ENCODE results near the gene TRAF6. TPM values are rescaled to one million over a fixed set of nuclear protein-coding genes. Genes with fewer than 3 reads are reported as not detected.
A peak's percentile ranks its signal among the peaks of the same experiment; 100 is the strongest.

Gene TRAF6
- total RNA-seq, 1 donor from 2014 or later = 9.0 TPM

DNA sequence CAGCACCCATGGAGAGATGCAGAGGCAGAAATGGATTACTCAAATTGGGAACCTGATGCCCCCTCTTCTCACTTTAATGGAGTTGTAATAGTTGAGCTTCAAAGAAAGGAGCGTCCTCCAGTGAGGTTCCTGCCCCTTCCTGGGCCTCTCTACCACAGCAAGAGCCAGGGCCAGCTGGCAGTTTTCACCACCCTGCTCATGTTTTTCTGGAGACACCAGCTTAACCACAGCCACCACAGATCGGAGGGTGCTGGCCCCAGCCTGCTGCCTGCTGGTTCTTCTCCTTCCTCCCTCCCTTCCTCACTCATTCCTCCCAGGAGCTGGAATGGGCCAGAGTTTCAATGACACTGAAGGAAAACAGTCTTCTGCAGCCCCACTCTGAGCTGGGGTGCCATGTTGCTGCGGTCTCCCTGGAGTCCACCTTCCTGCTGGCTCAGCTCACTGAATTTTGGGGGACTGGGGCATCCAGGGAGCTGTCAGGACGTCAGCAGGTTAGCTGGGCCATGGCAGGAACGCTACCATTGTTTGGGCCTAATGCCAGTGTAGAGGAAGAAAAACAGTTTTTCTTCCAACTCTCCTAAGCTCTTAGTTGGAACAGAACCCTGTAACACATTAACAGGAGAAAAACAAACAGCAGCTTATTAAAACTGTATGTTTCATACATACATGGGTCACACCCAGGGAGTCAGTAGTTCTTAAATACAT lies 57.7 kb downstream of the TRAF6 start:
- no peaks in the 10 kb centered on the region for H3K9me3 Mint-ChIP-seq
- H3K4me1 Mint-ChIP-seq (ENCODE audit: low read depth) = peaks cover 55% of the 10 kb centered on the region
- peaks cover 6% of the 10 kb centered on the region for H3K27me3 Mint-ChIP-seq (ENCODE audit: low read depth)
- intact Hi-C loops (cut with micrococcal nuclease) = loop anchor here (1.0 to 2.0 kb wide), 2 partner anchors 31 to 78 kb away; no protein-coding TSS in a partner anchor
- peak overlapping the region; percentile 70 for H3K27ac Mint-ChIP-seq
- no peak for DNase-seq (ENCODE audit: low spot score)
- peaks cover 37% of the 10 kb centered on the region for H3K36me3 Mint-ChIP-seq (ENCODE audit: low read depth)
- peak overlapping the region; percentile 53 for H3K4me3 Mint-ChIP-seq (ENCODE audit: low read depth)

DNA sequence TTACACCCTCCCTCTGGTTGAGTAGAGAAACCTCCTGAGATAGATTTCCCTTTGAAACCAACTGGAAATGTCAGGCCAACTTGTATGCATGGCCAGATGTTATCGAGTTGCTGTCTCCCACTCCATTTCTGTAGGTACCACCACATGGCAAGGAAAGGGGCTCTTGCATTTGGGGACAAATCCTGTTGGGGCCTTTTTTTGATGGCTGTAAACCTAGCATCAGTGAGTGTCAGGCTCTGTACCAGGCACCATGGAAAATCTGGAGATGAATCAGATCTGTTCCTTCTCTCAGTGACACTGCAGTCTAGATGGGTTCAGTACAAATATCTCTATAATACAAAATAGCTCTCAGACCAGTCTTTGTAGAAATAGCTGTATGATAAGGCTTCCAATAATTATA lies 58.4 kb downstream of the TRAF6 start:
- intact Hi-C loops (cut with micrococcal nuclease) = loop anchor here (1.0 to 2.0 kb wide), 2 partner anchors 30 to 77 kb away; no protein-coding TSS in a partner anchor
- Mint-ChIP-seq H3K36me3 (ENCODE audit: low read depth) (peaks cover 37% of the 10 kb centered on the region), H3K27ac (peak overlapping the region; percentile 57), H3K4me1 (ENCODE audit: low read depth) (peaks cover 55% of the 10 kb centered on the region), H3K9me3 (no peaks in the 10 kb centered on the region), H3K4me3 (ENCODE audit: low read depth) (no peak overlapping the region), H3K27me3 (ENCODE audit: low read depth) (peaks cover 9% of the 10 kb centered on the region)
- no peak for DNase-seq (ENCODE audit: low spot score)

DNA sequence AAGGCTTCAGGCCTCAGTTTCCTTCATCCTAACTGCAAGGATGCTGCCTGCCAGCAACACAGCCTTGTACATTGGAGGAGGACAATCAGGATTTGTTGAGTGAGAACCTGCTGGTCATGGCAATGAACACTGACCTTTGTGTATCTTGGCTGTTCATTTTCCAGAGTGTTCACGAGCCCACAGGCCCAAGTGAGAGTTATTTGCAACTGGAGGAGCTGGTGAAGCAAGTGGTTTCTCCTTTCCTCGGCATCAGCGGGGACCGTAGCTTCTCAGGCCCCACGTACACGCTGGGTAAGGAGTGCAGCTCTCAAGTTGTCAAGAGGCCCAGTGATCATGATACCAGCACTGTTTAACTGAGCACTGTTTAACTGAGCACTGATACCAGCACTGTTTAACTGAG lies 59.0 kb downstream of the TRAF6 start:
- Mint-ChIP-seq H3K27me3 (ENCODE audit: low read depth) (peaks cover 11% of the 10 kb centered on the region), H3K4me3 (ENCODE audit: low read depth) (no peak overlapping the region), H3K36me3 (ENCODE audit: low read depth) (peaks cover 37% of the 10 kb centered on the region), H3K27ac (no peak overlapping the region), H3K4me1 (ENCODE audit: low read depth) (peaks cover 51% of the 10 kb centered on the region), H3K9me3 (no peaks in the 10 kb centered on the region)
- no peak for DNase-seq (ENCODE audit: low spot score)
- intact Hi-C loops (cut with micrococcal nuclease) = no loop called here

DNA sequence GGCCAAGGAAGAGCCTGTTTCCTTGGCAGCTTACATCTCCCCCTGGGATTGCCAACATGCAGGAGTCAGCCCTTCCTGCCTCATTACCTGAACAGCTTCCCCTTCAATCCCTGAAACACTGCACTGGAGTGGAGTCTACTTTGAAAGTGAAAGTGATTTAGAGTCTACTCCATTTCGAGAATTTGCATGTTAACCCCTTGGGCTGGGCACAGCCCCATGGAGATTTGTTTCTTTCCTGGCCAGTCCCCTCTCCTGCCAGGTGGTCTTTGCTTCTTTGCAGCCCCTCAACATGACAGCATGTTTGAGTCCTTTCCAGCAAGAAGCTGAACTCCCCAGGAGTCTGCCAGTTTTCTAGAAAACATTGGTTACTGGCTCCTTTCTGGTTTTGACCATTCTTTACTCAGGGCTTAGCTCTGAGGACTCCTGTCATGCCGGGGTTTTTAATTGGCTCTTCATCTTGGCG lies 59.9 kb downstream of the TRAF6 start:
- Mint-ChIP-seq H3K4me1 (ENCODE audit: low read depth) (peaks cover 48% of the 10 kb centered on the region), H3K9me3 (no peaks in the 10 kb centered on the region), H3K27ac (no peak overlapping the region), H3K4me3 (ENCODE audit: low read depth) (no peak overlapping the region), H3K36me3 (ENCODE audit: low read depth) (peaks cover 37% of the 10 kb centered on the region), H3K27me3 (ENCODE audit: low read depth) (peaks cover 19% of the 10 kb centered on the region)
- no peak for DNase-seq (ENCODE audit: low spot score)
- intact Hi-C loops (cut with micrococcal nuclease) = no loop called here

DNA sequence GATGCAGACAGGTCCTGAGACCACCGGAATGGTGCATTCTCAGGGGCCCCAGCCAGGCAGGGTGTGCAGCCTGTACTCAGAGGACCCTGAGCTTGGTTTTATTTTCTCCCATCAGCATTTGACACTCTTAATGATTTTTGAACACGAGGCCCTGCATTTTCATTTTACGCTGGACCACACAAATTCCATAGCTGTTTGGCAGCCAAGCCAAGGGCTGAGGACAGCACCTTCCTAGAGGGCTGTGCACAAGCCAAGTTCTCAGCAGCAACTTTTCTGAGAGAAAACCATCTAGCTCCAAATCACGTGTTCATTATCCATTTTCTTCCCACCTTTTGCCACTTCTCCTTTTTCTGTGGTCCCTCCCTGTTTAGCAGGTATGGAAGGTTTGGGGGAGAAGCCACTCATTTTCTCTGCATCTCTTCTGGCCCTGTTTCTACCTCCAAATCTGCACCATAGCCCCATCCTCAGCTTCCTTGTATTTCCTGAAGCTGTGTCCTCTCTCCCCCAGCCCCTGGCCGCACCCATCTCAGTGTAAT lies 60.4 kb downstream of the TRAF6 start:
- intact Hi-C loops (cut with micrococcal nuclease) = no loop called here
- Mint-ChIP-seq H3K9me3 (no peaks in the 10 kb centered on the region), H3K4me1 (ENCODE audit: low read depth) (peaks cover 46% of the 10 kb centered on the region), H3K4me3 (ENCODE audit: low read depth) (no peak overlapping the region), H3K27ac (no peak overlapping the region), H3K27me3 (ENCODE audit: low read depth) (peaks cover 19% of the 10 kb centered on the region), H3K36me3 (ENCODE audit: low read depth) (peaks cover 37% of the 10 kb centered on the region)
- no peak for DNase-seq (ENCODE audit: low spot score)

DNA sequence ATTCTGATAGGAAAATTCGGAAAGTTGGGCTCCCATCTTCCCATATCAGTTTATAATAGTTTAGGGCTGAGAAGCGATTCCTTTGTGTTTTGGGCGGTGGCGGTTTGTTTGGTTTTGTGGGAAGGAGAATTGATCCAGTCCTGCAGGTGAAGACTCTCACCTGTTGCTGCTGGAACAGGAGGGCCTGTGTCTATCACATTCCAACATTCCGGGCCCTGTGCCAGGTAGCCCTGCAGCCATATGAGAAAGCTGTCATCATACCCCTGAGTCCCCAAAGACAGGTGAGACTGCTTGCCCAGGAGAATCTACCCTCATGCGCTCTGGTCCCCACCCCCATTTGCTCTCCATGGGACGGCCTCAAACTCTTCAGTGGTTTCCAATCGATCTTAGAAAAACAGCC lies 62.1 kb downstream of the TRAF6 start:
- H3K9me3 Mint-ChIP-seq = no peaks in the 10 kb centered on the region
- no peak for DNase-seq (ENCODE audit: low spot score)
- intact Hi-C loops (cut with micrococcal nuclease) = no loop called here
- H3K4me1 Mint-ChIP-seq (ENCODE audit: low read depth) = peaks cover 34% of the 10 kb centered on the region
- no peak overlapping the region for H3K27ac Mint-ChIP-seq
- peaks cover 35% of the 10 kb centered on the region for H3K36me3 Mint-ChIP-seq (ENCODE audit: low read depth)
- no peak overlapping the region for H3K4me3 Mint-ChIP-seq (ENCODE audit: low read depth)
- H3K27me3 Mint-ChIP-seq (ENCODE audit: low read depth) = peaks cover 26% of the 10 kb centered on the region

DNA sequence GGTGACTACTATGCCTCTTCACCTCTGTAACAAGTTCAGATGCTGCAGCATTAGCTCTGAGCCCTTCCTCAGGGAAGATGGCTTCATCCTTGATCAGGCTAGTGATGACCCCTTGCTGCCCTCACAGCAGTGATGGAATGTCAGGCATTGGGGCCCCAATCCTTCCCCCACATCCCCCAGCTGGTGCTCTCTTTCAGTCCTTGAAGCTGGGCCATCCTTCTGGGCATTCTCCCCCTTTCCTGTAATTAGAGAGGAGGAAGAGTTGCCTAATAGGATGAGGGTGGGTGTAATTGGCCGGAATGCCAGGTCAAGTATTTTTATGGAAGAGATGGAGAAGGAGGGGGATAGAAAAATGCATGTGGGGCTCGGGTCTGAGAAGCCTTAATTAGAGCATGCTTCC lies 62.6 kb downstream of the TRAF6 start:
- Mint-ChIP-seq H3K36me3 (ENCODE audit: low read depth) (peaks cover 38% of the 10 kb centered on the region), H3K4me1 (ENCODE audit: low read depth) (peaks cover 32% of the 10 kb centered on the region), H3K27ac (no peak overlapping the region), H3K4me3 (ENCODE audit: low read depth) (no peak overlapping the region), H3K27me3 (ENCODE audit: low read depth) (peaks cover 26% of the 10 kb centered on the region), H3K9me3 (no peaks in the 10 kb centered on the region)
- no peak for DNase-seq (ENCODE audit: low spot score)
- intact Hi-C loops (cut with micrococcal nuclease) = no loop called here

DNA sequence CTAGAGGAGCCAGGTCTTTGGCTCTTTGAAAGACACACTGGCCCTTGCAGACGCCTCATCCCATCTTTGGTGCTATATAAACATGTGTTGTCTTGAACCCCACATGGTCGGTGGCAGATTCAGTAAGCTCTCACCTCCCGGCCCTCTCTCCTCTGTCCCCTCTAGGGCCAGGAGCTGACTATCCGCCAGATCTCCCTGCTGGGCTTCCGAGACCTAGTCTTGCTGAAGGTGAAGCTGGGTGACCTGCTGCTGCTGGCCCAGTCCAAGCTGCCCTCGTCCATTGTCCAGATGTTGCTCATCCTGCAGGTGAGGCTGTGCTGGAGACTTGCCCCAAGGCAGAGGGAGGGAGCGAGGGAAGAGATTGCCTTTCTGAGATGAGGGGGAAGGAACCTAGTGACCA lies 63.9 kb downstream of the TRAF6 start:
- H3K36me3 Mint-ChIP-seq (ENCODE audit: low read depth) = peaks cover 31% of the 10 kb centered on the region
- H3K4me1 Mint-ChIP-seq (ENCODE audit: low read depth) = peaks cover 26% of the 10 kb centered on the region
- peaks cover 26% of the 10 kb centered on the region for H3K27me3 Mint-ChIP-seq (ENCODE audit: low read depth)
- DNase-seq (ENCODE audit: low spot score) = no peak
- H3K27ac Mint-ChIP-seq = no peak overlapping the region
- no peaks in the 10 kb centered on the region for H3K9me3 Mint-ChIP-seq
- intact Hi-C loops (cut with micrococcal nuclease) = no loop called here
- no peak overlapping the region for H3K4me3 Mint-ChIP-seq (ENCODE audit: low read depth)

DNA sequence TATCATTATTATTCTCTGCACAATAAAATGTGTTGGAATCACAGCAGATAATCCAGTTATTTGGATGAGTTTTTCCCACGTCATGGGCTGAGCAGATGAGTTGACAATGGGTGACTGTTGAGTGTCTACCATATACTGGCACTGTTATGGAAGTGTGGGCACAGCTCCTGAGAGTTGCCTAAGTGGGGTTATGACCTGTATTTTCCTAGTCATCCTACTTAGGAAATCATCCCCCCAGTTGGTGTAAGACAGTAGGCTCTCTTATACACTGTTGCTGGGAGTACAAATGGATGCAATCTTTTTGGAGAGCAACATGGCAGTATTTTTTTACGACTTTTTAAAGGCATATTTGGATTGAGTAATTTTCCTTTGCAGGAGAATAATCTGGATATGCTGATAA lies 66.4 kb downstream of the TRAF6 start:
- Mint-ChIP-seq H3K27me3 (ENCODE audit: low read depth) (peaks cover 23% of the 10 kb centered on the region), H3K36me3 (ENCODE audit: low read depth) (peaks cover 24% of the 10 kb centered on the region)

DNA sequence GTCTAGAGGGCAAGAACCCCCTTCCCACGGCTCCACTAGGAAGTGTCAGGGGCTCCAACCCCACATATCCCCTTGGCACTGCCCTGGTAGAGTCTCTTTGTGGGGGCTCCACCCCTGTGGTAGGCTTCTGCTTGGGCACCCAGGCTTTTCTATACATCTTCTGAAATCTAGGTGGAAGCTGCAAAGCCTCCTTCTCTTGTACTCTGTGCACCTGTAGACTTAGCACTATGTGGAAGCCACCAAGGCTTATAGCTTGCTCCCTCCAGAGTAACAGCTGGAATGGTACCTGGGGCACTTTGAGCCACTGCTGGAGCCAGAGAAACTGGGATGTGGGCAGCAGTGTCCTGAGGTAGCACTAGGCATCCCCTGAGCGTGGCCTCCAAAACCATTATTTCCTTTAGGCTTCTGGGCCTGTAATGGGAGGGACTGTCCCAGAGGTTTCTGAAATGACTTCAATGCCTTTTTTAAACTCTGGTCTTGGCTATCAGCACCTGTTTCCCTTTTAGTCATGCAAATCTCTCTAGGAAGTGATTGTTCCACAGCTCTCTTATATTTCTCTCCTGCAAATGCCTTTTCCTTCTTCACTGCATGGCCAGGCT lies 68.4 kb downstream of the TRAF6 start:
- Mint-ChIP-seq H3K27me3 (ENCODE audit: low read depth) (peaks cover 24% of the 10 kb centered on the region), H3K4me1 (ENCODE audit: low read depth) (peaks cover 11% of the 10 kb centered on the region), H3K4me3 (ENCODE audit: low read depth) (no peak overlapping the region), H3K36me3 (ENCODE audit: low read depth) (peaks cover 18% of the 10 kb centered on the region), H3K9me3 (no peaks in the 10 kb centered on the region), H3K27ac (no peak overlapping the region)
- DNase-seq (ENCODE audit: low spot score) = no peak
- intact Hi-C loops (cut with micrococcal nuclease) = loop anchor here (1.0 to 2.0 kb wide), 3 partner anchors 9 to 89 kb away; no protein-coding TSS in a partner anchor

More for the DNA sequence above, 66.4 kb downstream of the TRAF6 start:
- intact Hi-C loops (cut with micrococcal nuclease) = loop anchor here (2.0 kb wide), 1 partner anchor 91 kb away; no protein-coding TSS in a partner anchor
- H3K4me3 Mint-ChIP-seq (ENCODE audit: low read depth) = no peak overlapping the region
- no peak overlapping the region for H3K27ac Mint-ChIP-seq
- peaks cover 11% of the 10 kb centered on the region for H3K4me1 Mint-ChIP-seq (ENCODE audit: low read depth)
- DNase-seq (ENCODE audit: low spot score) = no peak
- no peaks in the 10 kb centered on the region for H3K9me3 Mint-ChIP-seq

DNA sequence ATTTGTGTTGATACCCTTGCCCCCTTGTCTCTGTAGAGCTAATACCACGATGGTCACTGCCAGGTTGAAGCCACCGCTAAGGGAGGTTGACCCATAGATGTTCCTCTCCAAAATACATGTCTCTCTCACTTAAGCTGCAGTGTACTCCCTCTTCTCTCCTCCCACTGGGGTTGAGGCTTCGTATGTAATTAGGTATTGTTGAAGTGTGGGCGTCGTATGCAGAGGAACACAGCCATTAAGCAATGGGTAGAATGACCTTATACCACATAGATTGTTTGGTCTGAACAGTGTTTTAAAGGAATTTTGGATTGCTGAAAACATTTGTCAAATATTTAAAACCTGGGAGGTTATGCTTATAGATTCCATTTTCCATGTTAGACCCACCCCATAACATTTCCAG lies 71.9 kb downstream of the TRAF6 start:
- Mint-ChIP-seq H3K4me1 (ENCODE audit: low read depth) (peaks cover 9% of the 10 kb centered on the region), H3K9me3 (no peaks in the 10 kb centered on the region), H3K27ac (no peak overlapping the region), H3K27me3 (ENCODE audit: low read depth) (peaks cover 9% of the 10 kb centered on the region), H3K4me3 (ENCODE audit: low read depth) (no peak overlapping the region), H3K36me3 (ENCODE audit: low read depth) (peaks cover 29% of the 10 kb centered on the region)
- intact Hi-C loops (cut with micrococcal nuclease) = no loop called here
- no peak for DNase-seq (ENCODE audit: low spot score)

DNA sequence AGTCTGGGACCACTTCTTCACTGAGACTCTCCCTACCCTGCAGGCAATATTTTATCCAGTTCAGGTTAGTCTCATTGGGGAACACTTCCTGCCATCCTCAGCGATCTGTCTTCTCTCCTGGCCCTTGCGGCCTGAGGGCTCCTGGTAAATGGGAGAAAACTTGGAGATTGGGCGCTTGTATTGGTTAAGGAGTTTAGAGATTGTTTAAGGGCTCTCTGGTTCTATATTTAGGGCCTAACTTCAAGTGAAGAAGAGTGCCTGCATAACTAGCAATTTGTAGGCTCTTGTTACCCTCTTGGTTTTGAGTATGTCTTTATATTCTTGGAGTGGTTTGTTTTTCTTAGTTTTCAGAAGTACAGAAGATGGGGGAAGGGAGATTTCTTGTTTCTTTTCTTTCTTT lies 72.7 kb downstream of the TRAF6 start:
- H3K36me3 Mint-ChIP-seq (ENCODE audit: low read depth) = peaks cover 24% of the 10 kb centered on the region
- intact Hi-C loops (cut with micrococcal nuclease) = no loop called here
- no peak overlapping the region for H3K27ac Mint-ChIP-seq
- H3K9me3 Mint-ChIP-seq = no peaks in the 10 kb centered on the region
- H3K27me3 Mint-ChIP-seq (ENCODE audit: low read depth) = peaks cover 9% of the 10 kb centered on the region
- H3K4me3 Mint-ChIP-seq (ENCODE audit: low read depth) = no peak overlapping the region
- H3K4me1 Mint-ChIP-seq (ENCODE audit: low read depth) = peaks cover 7% of the 10 kb centered on the region
- no peak for DNase-seq (ENCODE audit: low spot score)

Measured in activated T-helper 2 cell treated with anti-CD3 and anti-CD28 coated beads, Interferon-gamma antibody, Interleukin-2, Interleukin-4, amounts not matched to agents 10 μg/mL and 5 μg/mL and 100 μg/mL, durations not matched to agents 14 hours and 24 hours and 36 hours (primary cell).